Measurements from ENCODE around the gene FAM8A1.

DNA sequence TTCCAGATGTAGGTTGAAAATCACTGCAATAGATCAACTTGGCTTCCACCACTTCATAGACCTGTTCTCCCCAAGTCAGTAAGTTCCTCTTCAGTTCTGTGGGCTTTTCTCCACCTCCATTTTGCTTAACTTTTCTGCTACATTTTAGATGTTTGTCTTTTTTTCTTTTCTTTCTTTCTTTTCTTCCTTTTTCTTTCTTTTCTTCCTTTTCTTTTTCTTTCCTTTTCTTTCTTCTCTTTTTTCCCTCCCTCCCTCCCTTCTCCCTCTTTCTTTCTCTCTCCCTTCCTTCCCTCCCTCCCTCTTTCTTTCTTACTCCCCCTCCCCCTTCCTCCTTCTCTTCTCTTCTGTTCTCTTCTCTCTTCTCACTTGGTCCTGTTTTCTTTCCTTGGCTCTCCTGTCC lies 6.9 kb upstream of the FAM8A1 start:
- no peak for TF ChIP-seq POLR2A (IDR thresholded peaks at IDR 0.05)
- TF ChIP-seq, protein P1, sequence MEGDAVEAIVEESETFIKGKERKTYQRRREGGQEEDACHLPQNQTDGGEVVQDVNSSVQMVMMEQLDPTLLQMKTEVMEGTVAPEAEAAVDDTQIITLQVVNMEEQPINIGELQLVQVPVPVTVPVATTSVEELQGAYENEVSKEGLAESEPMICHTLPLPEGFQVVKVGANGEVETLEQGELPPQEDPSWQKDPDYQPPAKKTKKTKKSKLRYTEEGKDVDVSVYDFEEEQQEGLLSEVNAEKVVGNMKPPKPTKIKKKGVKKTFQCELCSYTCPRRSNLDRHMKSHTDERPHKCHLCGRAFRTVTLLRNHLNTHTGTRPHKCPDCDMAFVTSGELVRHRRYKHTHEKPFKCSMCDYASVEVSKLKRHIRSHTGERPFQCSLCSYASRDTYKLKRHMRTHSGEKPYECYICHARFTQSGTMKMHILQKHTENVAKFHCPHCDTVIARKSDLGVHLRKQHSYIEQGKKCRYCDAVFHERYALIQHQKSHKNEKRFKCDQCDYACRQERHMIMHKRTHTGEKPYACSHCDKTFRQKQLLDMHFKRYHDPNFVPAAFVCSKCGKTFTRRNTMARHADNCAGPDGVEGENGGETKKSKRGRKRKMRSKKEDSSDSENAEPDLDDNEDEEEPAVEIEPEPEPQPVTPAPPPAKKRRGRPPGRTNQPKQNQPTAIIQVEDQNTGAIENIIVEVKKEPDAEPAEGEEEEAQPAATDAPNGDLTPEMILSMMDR (IDR thresholded peaks at IDR 0.05): no peak
